CD8-positive, alpha-beta memory T cell (primary cell): ENCODE measurements around the gene CYP2C18. TPM values are rescaled to one million over a fixed set of nuclear protein-coding genes. Genes with fewer than 3 reads are reported as not detected.

Experiments used
- polyA plus RNA-seq: library from polyadenylated mRNA; unstranded; fragments of 300-500 nt; fragmentation: Illumina TruSeq; gene quantifications from one replicate; pipeline ENCODE4 v1.2.3, GENCODE V29; 2021
- total RNA-seq, 2 experiments: library from RNA; stranded (reverse); gene quantifications; one replicate each; pipeline ENCODE4 v1.2.3, GENCODE V29; 2021

Gene CYP2C18
- total and polyA plus RNA-seq, 3 experiments from 2014 or later, result 0.09 to 0.13 TPM; not detected in 1

Other genes starting within 250 kb of the CYP2C18 start
- 100 to 1,000 TPM; 146 to 147 TPM for gene HELLS, start 137.9 kb upstream of the CYP2C18 start, total RNA-seq
- 7.4 TPM for gene HELLS, start 137.9 kb upstream of the CYP2C18 start, polyA plus RNA-seq
- not detected for gene CYP2C19, start 79.0 kb downstream of the CYP2C18 start, total RNA-seq
- gene CYP2C19, start 79.0 kb downstream of the CYP2C18 start, polyA plus RNA-seq, result not detected